Measurements from ENCODE around the gene MFAP2.

The MFAP2 gene, protein sequence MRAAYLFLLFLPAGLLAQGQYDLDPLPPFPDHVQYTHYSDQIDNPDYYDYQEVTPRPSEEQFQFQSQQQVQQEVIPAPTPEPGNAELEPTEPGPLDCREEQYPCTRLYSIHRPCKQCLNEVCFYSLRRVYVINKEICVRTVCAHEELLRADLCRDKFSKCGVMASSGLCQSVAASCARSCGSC

DNA sequence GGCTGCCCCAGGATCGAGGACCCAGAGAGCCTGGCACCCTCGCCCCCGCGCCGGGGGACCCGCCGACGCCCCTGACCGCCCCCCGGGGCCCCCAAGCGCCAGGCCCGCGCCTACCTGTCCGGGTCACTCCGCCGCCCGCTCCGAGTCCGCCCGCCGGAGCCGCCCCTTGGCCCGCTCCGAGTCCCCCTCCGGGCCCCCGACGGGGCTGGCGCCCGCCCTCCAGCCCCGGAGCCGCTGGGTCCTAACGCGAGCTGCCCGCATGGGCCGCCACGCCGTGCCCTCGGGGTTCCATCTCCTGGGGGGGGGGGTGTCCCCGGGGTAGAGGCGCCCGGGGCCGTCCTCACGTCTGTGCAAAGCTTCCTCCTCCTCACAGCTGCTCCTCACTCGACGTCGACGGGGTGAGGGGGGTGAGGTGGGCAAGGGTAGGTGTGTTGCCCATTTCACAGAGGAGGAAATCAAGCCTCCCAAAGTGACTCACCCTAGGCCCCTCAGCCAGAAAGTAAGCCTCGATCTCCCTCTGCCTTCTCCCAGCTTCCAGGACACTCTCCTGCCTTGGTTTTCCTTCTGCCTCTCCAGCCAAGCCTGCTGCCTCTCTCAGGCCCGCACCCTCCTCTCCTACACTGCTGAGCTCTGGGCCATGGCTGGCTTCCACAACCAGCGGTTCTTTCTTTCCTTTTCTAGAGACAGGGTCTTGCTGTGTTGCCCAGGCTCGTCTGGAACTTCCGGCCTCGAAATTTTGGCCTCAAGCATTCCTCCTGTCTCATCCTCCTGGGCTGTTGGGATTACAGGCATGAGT, at the start of gene MFAP2:
MFAP2 (minus strand) TSS at position 148 of the 796 bp plus-strand sequence. CDS start 2,347 bp downstream, outside the sequence.
- DNase-seq, result peak; percentile 63

DNA sequence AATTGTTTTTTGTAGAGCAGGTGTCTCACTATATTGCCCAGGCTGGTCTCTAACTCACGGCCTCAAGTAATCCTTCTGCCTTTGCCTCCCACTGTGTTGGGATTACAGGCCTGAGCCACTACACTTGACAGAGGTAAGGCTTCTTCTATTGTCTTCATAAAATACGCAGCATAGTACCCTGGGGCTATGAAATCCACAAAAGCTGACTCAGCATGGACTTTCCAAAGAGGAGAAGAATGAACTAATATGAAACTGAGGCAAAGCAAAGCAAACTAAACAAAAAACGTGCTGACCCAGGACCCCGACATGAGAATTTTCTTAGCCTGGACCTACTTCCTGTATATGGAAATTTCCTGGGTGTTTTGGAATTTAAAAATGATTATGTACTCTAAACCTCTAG, 49.8 kb upstream of the MFAP2 start:
- DNase-seq, result no peak

DNA sequence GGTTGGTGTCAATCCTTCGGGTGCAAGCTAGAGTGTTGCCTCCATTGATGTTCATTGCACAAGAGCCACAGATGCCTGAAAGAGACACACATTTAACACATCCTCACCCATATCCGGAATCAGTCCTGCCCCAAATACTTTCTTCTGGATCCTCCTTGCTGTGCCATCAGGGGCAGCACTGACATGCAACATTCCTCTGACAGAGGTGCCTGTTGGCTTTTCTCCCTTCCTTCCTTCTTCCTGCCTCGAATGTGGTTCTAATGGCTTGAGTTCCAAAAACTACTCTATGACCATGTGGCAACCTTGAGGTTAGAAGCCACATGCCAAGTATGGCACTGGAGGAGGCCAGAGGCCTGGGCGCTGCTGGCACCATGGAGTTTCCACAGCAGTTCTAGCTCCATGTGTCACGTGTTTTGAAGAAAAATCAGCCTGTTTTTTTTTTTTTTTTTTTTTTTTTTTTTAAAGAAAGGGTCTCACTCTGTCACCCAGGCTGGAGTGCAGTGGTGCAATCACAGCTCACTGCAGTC, 48.3 kb upstream of the MFAP2 start:
- DNase-seq, result no peak

DNA sequence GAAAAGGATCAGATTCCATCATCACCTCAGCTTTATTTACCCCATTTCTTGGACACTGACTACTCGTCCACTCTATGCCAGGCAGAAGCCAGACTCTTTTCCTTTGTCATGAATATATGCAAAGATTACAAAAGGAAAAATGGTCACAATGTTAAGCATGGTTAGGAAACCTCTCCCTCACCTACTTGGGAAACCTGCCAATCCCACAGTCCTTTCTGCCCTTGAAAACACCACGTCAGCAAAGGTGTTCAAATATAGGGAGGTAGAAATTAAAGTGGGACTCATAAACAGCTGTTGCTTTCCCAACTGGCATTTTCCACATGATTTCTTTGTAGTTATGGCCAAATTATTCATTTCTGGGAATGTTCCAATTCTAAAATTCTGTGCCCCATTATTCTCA, 47.5 kb upstream of the MFAP2 start:
- DNase-seq, result no peak

DNA sequence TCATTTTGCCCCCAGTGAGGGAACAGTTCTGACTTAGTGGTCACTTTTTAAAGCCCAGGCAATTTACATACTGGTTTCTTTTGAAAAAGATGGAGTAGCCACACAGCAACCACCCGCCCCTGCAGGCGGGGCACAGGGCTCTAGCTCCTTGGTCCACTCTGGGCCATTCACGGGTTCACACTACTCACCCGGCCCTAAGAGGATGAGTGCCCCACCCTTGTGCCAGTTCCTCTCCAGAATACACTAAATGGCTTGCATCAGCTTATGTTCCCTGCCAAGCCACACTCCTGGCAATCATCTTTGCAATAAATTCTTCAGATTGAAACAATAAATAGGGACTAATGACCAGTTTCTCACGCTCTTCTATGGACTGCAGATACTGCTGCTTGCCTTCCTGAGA, 47.0 kb upstream of the MFAP2 start:
- no peak for DNase-seq

DNA sequence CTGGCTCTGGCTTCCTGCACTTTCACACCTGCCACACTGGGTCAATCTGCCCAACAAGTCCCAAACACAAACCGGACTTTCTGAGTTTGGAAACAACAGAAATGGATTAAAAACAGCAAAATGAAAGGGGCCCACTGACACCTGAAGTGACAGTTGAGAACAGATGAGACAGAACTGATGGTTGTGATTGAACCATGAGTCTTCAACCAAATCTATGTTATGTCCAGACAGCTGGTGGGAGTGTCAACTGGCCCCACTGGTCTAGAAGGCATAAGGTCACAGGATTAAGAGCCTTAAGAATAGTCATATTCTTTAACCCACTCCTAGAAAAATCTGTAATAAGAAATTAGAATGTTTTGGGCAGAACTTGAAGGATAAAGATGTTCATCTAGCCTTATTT, 44.3 kb upstream of the MFAP2 start:
- no peak for DNase-seq

DNA sequence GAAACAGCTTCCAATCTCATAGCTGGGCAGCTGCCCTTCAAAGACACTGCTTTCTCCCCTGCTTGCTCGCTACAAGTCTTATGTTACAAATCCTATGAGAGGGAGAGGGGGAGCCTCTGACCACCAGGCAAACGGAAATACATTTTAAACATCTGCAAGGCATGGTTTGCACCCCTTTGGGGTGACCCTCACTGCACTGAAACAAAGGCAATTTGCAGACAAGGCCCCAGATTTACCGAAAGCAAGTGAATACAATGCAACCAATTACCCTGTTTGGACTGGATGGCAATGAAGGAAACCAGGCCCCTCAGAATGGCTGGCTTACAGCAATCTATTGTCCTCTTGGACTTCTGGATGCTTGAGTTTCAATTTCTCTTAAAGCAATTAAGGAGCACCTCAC, 43.2 kb upstream of the MFAP2 start:
- no peak for DNase-seq

DNA sequence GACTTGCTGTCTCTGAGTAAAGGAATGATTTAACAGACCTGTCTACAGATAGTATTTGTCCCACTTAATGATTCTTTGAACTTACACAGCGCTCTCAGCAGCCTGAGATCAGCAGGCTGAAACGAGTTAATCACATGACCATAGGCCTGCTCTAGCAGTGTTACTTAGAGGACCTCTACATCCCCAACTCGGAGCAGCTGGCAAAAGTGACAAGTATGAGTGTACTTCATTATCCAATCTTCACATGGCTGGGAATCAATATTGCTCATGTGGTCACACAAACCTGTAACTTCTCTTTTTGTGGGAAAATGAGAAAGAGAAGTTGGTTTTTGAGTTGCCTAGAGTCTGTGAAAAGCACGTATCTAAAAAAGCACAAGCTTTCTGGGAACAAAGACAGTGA, 42.7 kb upstream of the MFAP2 start:
- DNase-seq, result no peak

DNA sequence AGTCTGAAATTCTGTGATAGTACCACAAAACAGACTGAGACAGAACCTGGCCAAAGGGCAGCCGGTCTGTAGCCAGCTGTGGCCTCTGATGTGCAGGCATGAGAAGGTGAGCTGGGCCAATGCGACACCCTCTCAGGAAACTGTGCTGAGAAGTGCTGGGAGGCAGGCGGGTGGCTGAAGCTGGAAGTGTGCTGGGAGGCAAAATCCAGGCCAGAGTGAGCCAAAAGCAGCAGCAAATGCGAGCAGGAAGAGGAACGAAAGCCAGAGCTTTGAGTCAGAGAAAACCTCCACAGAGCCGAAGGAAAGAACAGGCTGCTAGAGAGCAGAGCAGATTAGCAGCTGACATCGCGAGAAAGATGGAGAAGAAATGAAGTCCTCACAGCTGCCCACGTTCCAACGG, 41.5 kb upstream of the MFAP2 start:
- DNase-seq, result no peak

DNA sequence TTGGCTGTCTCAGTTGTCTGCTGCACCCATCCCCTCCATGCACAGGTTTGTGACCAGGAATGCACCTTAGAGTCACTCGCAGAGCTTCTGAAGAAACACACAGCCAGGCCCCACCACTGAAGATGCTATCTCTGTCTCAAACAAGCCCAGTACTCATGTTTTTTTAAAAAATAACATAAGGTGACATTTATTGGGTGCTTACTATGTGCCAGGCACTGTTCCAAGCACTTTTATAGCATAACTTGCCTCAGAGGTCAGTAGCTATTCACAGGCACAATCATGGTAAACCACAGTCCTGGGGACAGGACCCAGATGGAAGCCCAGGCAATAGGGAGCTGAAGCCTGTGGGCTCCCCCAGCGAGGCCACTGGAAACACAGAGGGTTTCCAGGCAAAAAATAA, 40.1 kb upstream of the MFAP2 start:
- DNase-seq, result peak; percentile 23

DNA sequence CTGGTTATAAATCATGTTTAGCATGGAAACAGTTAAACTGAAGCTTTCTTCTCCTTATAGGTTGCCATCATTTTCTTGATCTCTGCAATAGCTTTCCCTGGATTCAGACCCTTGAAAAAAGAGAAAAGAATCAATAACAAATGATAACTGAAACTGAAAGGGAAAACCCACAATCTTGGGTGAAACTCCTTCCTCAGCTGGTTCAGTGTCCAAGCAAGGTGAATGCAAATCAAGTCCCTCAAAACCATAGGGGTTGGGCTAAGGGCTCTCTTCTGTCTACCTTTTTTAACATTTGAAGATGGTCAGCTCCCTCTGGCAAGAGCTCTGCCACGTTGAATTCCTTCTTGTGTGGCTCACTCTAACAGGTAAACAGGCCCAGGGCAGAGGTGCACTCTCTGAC, 38.4 kb upstream of the MFAP2 start:
- no peak for DNase-seq

DNA sequence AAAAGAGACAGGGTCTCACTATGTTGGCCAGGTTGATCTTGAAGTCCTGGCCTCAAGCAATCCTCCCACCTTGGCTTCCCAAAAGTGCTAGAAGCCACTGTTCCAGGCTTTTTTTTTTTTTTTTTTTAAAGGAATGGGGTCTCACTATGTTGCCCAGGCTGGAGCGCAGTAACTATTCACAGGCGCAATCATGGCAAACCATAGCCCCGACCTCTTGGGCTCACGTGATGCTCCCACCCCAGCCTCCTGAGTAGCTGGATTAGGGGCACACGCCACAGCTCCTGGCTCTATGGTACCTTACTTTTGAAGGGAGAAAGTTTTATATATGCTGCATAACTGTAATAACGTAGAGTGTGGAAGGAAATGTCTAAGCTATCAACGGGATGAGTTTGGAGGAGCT, 37.0 kb upstream of the MFAP2 start:
- no peak for DNase-seq

DNA sequence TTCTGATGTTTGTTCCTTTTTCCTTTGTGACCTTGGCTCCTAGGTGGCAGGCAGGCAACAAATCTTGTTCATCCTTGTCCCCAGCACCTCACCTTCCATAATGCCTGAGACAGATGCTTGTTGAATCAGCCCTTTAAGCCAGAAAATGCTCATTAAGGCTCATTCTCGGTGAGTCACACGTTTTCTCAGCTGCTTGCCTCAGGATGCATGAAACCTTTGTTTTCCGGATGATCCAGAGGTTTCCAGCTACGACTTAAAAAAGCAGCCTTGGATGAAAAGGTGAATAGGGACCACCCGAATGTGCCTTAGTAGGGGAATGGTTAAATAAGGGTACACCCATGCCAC, 35.9 kb upstream of the MFAP2 start:
- peak; percentile 55 for DNase-seq

DNA sequence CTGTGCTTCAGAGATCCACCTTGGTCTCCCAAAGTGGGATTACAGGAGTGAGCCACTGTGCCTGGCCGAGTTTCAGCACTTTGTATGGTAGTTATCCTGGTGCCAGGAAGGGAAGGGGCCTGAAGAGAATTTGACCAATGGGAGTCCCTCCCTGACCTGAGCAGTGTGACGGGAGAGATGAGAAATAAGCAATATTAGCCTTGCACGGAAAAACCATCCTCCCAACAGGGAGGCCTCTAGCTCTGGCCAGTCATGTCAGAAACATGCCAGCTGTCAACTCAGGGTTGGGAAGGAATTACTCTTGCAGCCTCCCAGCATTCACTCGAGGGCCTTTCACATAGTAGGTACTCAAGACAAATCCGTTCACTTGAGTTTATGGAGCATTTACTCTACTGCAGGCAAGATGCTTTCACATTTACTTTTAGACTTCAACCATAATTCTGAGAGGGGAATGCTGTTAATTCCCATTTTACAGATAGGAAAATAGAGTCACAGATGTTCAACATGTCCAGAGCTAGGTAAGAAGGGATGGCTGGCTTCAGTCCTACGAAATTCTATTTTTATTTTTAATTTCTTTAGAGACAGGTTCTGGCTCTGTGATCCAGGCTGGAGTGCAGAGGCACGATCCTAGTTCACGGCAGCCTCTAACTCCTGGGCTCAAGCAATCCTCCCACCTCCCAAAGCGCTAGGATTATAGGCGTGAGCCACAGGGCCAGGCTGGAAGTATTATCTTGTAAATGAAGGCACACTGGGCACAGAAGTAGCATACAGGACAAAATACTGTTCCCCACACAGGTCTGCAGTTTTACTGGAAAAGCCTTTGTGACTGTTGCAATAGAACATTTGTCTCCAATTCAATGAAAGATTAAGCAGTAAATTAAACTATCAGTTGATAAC, 34.5 kb upstream of the MFAP2 start:
- DNase-seq, result no peak

DNA sequence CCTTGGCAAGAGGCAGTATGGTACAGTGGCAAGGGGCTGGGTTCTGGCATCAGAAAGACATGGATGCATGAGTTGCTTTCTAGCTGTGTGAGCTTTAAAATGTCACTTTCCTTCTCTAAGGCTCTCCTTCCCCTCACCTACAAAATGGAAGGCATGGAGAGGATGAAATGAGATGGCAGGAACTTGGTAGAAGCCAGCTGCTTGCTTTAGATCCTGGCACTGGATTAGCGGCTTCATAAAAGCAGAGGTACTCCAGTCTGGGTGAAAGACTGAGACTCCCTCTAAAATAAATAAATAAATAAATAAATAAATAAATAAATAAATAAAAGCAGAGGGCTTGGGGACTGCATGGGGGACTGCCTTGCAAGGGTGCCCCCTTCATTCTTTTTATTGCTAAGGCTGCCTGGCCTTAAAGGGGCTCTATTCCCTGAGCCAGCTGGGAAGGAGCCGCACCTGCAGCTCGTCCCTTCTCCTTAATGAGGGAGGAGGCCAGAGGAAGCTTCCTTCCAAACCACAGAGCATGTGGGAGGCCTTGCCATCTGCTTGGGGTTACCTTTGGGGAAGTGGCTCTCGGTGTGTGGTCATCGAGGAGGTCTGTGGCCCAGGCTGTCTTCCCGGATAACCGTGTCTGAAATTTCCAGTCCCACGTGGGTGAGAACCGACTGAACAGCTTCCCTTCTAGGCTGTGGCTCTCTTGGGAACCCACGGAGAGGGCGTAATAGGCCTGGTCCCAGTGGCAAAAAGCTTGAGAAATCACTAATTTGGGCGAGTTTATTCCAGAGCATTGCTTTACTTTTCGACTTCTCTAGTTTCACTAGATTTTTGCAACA, 33.3 kb upstream of the MFAP2 start:
- no peak for DNase-seq

DNA sequence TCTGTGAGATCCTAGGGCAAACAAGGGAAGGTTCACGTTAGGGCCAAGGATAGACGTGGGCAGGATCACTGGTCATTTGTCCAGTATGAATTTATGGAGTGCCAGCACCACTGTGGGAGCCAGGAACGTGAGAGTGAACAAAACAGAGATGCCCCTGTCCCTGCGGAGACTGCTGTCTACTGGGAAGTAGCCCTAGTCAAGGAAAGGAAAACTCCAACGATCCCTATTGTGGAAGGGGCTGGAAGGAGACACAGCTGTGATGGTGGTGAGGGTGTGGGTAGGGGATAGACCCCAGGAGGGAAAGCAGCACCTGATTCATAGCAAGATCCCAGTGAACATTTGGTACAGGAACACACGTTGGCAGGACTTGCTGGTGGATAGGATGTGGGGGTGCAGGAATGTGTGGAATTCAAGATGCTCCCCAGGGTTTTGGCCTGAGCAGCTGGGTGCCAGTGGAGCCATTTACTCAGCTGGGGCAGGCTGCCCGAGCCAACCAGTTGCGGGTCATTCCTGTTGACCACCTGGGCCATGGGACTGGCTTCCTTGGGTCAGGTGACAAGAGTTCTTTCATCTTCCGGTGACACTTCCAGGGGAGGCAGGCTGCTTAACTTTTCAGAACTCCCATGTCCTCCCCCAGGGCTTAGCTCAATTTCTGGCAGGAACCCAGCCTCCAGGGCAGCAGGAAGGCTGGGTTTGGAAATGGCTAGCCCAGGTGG, 32.5 kb upstream of the MFAP2 start:
- DNase-seq, result peak; percentile 76

DNA sequence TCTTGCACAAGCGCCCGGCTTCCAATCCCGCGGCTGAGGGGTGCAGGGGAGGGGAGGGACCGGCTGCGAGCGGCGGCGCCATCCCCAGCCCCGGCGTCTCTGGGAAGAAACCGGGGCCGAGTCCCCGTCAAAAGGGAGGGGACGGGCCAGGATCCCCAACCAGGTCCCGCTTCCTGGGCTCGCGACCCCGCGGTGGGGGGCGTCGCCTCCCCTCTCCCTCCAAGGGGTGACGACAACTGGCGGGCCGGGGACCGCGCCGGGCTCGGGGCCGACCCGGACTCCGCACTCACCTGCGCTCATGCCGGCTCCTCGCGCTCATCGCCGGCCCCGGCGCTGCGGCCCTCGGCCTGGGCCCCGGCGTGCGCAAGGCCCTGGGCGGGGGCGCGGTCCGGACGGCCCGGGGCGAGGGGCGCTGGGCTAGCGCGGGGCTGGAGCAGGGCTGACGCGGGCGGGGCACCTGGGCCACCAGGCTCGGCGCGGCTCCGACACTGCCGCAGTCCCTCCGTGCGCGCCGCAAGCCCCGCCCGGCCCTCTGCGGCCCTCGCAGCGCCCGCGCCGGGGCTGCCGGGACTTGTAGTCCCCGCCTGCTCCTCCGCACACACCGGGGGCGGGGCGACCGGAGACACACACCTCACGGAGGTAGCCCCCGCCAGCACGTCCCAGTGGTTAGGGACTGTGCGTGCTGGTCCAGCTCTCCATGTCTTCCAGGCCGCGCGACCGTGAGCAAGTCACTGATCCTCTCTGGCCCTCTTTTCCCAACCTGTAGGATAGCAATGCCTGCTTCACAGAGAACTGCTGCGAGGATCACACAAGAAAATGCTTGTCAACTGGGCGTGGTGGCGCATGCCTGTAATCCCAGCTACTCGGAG, 31.3 kb upstream of the MFAP2 start, which contains the start of gene ATP13A2:
ATP13A2 (minus strand) TSS at position 490 of the 869 bp plus-strand sequence; CDS start at position 300, 190 bp downstream.
- DNase-seq, result peak; percentile 73

DNA sequence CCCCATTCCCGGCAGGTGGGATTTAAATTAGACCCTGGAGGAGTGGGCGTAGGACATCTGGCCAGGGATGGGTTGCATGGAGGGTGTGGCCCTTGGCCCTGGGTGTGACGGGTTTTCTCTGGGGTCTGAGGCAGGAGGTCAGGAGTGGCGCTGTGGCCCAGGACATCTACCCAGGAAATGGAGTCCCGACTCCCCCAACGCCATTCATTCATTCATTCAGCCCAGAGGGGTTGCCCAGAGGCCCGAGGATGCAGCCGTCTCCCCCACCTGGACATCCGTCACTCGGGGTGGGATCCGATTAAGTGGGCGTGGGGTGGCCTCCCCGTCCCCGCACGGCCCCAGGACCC, 30.6 kb upstream of the MFAP2 start:
- DNase-seq, result no peak

DNA sequence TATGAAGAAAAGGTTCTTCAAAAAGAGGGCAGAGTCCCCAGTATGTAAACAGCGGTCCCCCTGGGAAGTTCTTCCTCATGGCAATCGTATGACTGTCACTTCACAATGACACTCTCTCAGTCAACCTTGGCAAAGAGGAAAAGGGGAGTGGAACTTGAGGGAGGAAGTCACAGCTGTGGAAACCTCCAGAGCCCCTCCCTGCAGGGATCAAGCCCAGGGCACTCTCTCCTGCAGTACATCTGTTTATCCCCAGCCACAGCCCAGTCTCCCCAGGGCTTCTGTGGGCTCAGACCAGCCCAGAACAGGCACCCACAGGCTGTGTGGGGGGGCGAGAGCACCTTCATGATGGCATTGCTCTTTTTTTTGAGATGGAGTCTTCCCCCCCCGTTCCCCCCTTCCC, 29.3 kb upstream of the MFAP2 start:
- DNase-seq, result no peak

DNA sequence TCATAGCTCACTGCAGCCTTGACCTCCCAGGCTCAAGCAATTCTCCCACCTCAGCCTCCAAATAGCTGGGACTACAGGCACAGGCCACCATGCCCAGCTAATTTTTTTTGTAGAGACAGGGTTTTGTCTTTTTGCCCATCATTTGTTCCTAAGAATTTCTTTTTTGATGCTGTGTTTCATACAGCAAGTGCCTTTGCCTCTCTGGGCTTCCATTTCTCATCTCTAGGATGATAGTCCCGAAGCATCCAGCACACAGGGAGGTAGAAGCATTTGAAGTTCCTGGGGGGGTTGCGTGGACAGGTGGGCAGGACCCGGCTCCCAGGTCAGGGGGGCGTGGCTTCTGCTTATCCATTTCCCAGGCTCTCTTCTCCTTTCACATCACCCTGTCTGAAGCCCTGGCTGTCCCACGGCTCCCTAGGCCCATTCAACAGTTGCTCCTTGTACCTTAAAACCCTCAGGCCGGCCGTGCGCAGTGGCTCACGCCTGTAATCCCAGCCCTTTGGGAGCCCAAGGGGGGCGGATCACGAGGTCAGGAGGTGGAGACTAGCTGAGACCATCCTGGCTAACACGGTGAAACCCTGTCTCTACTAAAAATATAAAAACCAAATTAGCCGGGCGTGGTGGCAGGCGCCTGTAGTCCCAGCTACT, 27.9 kb upstream of the MFAP2 start:
- no peak for DNase-seq
